Right lobe of liver (tissue), 6 donors: ENCODE results near the gene LARP6. TPM values are rescaled to one million over a fixed set of nuclear protein-coding genes. Genes with fewer than 3 reads are reported as not detected.

Experiments used
- ATAC-seq, 4 donors: fragments of 200-7000 bp; cut with Tn5 transposase; one replicate each; pipeline ENCODE4 v1.9.1; 2020; ENCODE audit warnings: mild to moderate bottlenecking in 4 of 4, moderate library complexity in 4 of 4
- DNase-seq, 3 donors: peaks; one replicate each; pipeline ENCODE4 v3.0.0-alpha.2; 2020
- H3K27ac ChIP-seq, 3 donors: fragments of 200-600 bp; one replicate each; pipeline ENCODE4 v1.8.0; 2022
- H3K27me3 ChIP-seq, 2 donors: fragments of 200-600 bp; one replicate each; pipeline ENCODE4 v1.8.0; 2022
- H3K36me3 ChIP-seq, 4 donors: fragments of 200-600 bp; sonication (generic) in 1 of 4; one replicate each; pipeline versions ENCODE4 v1.5.1 to v1.8.0; 2017 to 2022; ENCODE audit warnings: control low read depth in 1 of 4
- H3K4me1 ChIP-seq, 4 donors: fragments of 200-600 bp; sonication (generic) in 1 of 4; one replicate each; pipeline versions ENCODE4 v1.5.1 to v1.8.0; 2017 to 2022; ENCODE audit warnings: control low read depth in 1 of 4
- H3K4me3 ChIP-seq, 3 donors: fragments of 200-600 bp; one replicate each; pipeline ENCODE4 v1.8.0; 2022
- H3K9me3 ChIP-seq, 4 donors: fragments of 200-600 bp; sonication (generic) in 1 of 4; one replicate each; pipeline versions ENCODE4 v1.5.1 to v1.8.0; 2017 to 2022; ENCODE audit warnings: control low read depth in 1 of 4
- POLR2A ChIP-seq: fragments of 450-650 bp; IDR thresholded peaks from one replicate; pipeline ENCODE4 v1.6.1; 2017; ENCODE audit warnings: antibody characterized with exemption, mild to moderate bottlenecking
- WGBS: methylation state at CpG from one replicate; pipeline ENCODE4 v1.1.6; 2018; ENCODE audit warnings: low coverage, low lambda C conversion rate; ENCODE audit not compliant: insufficient coverage; ENCODE audit errors: missing lambda C conversion rate; 5-methylcytosine and 5-hydroxymethylcytosine counted together
- intact Hi-C, 2 donors: fragments of 100-400 bp; cut with DNase I; formaldehyde crosslinking; loops; one replicate each; pipeline versions ENCODE4 v1.11.2 to v1.14.1; 2022
- long read RNA-seq: library from polyadenylated mRNA; unstranded; transcript quantifications from one replicate; pipeline ENCODE4 v2.0.0, GENCODE V29; 2019
- total RNA-seq, 6 experiments: library from RNA; depleted of rRNA in 2 of 6; stranded (reverse); fragments of >200 nt in 2 of 6; fragmentation: NEBNext Ultra II Directional in 3 of 6; extraction: Animal tissue kit (Norgen Biotek cat#: 25700) in 3 of 6; gene quantifications; one replicate each; pipeline versions ENCODE4 v1.1.0 to v1.2.4, GENCODE V29; 2016 to 2023
- TF ChIP-seq, protein P1 (sequence below), 4 donors: fragments of 200-600 bp in 3 of 4; fragments of 450-650 bp in 1 of 4; IDR thresholded peaks; one replicate each; pipeline versions ENCODE4 v1.5.1 to v1.8.0; 2016 to 2022; ENCODE audit warnings: antibody characterized with exemption in 4 of 4, mild to moderate bottlenecking in 2 of 4
- donor health status: DM: no; HTN: yes; CAD: no.
- donor health status: DM: no; HTN: no; CAD: no.
- donor health status: DM: no; HTN: no; CAD: no.
- donor health status: DM: no; HTN: yes; CAD: no.
- donor health status: DM: no; HTN: yes; CAD: no.

The LARP6 gene
- total RNA-seq = 10 to 100 TPM in 1 of 6 experiments, 1 to 10 TPM in 5; 1.3 to 13.7 (median 4.1) TPM
- long read RNA-seq = 0 reads

DNA sequence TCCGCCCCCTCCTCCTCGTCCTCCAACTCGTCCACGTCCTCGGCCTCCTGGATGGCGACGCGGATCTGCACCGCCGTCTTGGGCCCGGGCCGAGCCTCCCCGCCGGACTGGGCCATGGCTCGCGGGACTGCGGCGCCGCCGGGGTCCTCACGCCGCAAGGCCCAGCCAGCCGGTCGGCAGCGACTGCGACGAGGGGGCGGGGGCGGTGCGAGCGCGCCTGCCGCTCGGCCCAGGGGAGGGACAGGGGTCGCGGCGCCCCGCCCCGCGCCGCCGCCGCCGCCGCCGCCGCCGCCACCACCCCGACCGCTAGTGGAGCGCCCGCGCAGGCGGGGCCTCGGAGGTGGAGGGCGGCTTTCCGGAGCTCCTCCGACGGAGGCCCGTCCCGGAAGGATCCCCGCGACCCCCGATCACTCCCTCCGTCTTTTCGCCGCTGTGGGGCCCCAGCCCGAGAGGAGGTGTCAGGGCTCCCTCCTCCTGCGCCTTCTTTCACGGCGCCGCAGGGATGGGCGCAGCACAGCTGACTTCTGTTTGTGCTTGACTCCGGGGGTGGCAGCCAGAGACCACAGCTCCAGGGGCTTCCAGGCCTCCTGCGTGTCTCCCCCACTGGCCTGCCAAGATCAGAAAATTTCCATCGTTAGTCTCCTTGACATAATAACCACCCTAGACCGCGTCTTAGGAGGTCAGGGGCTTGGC is at the start of gene LARP6:
Gene LARP6 (minus strand): TSS at position 185 of the 693 bp plus-strand sequence. CDS start 69 bp downstream, at position 116.
- Histone ChIP-seq H3K36me3 (no peaks in the 10 kb centered on the region), H3K9me3 (no peaks in the 10 kb centered on the region), H3K4me1 (peaks cover 0 to 3% (median 0%) of the 10 kb centered on the region in 4 donors), H3K27ac (peak within 1 kb of the TSS in 2 of 3 donors; percentile 29 to 39), H3K4me3 (peak within 1 kb of the TSS; percentile 46 to 67 (median 53)), H3K27me3 (no peaks in the 10 kb centered on the region)
- DNase-seq = peak in 2 of 3 donors; percentile 57 to 59
- TF ChIP-seq, protein P1, sequence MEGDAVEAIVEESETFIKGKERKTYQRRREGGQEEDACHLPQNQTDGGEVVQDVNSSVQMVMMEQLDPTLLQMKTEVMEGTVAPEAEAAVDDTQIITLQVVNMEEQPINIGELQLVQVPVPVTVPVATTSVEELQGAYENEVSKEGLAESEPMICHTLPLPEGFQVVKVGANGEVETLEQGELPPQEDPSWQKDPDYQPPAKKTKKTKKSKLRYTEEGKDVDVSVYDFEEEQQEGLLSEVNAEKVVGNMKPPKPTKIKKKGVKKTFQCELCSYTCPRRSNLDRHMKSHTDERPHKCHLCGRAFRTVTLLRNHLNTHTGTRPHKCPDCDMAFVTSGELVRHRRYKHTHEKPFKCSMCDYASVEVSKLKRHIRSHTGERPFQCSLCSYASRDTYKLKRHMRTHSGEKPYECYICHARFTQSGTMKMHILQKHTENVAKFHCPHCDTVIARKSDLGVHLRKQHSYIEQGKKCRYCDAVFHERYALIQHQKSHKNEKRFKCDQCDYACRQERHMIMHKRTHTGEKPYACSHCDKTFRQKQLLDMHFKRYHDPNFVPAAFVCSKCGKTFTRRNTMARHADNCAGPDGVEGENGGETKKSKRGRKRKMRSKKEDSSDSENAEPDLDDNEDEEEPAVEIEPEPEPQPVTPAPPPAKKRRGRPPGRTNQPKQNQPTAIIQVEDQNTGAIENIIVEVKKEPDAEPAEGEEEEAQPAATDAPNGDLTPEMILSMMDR (IDR thresholded peaks at IDR 0.05) = no peak
- peak; percentile 64 for TF ChIP-seq POLR2A
- ATAC-seq = peak; percentile 65 to 79 (median 74)
- WGBS = 1% methylated on average over 25 of the region's 78 CpGs
- intact Hi-C loops = no loop called here

GRCh38 chr15:70902107-70902506 is 48.1 kb upstream of the LARP6 start:
- Histone ChIP-seq H3K9me3 (no peaks in the 10 kb centered on the region), H3K27ac (no peak overlapping the region), H3K36me3 (no peaks in the 10 kb centered on the region), H3K4me1 (no peaks in the 10 kb centered on the region), H3K4me3 (no peak overlapping the region), H3K27me3 (no peaks in the 10 kb centered on the region)
- WGBS = 88% methylated on average over 1 of the region's 1 CpG
- TF ChIP-seq POLR2A = no peak
- TF ChIP-seq, protein P1 (IDR thresholded peaks at IDR 0.05) = no peak
- intact Hi-C loops = no loop called here
- DNase-seq (no peak), ATAC-seq (no peak)

DNA sequence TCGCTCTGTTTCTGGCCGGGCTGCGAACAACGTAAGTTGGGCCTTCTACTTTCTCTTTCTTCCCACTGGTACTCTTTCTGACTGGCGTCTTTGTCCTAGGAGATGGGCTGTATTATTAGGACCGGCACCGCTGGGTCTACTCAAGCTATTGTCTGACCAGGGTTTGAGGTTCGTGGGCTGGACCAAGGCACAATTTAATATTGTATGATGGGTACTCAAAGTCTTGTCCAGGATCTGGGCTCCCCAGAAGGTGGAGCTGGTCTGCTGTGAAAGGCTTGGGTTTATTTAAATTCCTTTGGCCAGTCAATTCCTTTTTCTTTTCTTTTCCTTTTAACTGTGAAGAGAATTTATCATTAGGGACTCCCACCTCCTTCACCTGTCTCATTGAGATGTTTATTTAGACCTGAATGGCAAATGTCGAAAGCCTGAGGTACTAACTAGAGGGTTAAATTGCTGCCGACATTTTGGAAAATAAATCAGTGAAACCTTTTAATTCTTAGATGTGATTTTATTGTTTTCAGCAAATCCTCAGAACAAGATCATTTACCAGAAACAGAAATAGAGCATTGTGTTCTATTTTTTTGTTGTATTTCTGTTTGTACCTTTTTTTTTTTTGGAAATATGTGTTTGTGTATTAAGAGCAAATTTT is 39.1 kb upstream of the LARP6 start:
- DNase-seq (no peak), ATAC-seq (peak in 3 of 4 donors; percentile 4 to 16 (median 7))
- Histone ChIP-seq H3K9me3 (no peaks in the 10 kb centered on the region), H3K27me3 (no peaks in the 10 kb centered on the region), H3K27ac (peak overlapping the region in 2 of 3 donors; percentile 24 to 56), H3K4me3 (peak overlapping the region; percentile 76 to 85 (median 82)), H3K36me3 (no peaks in the 10 kb centered on the region), H3K4me1 (peaks cover 0 to 4% (median under 1%) of the 10 kb centered on the region in 4 donors)
- TF ChIP-seq, protein P1 (IDR thresholded peaks at IDR 0.05) = peak in 3 of 4 donors; percentile 21 to 30 (median 28)
- TF ChIP-seq POLR2A = no peak
- intact Hi-C loops = no loop called here
- WGBS = 7% methylated on average over 8 of the region's 10 CpGs

DNA sequence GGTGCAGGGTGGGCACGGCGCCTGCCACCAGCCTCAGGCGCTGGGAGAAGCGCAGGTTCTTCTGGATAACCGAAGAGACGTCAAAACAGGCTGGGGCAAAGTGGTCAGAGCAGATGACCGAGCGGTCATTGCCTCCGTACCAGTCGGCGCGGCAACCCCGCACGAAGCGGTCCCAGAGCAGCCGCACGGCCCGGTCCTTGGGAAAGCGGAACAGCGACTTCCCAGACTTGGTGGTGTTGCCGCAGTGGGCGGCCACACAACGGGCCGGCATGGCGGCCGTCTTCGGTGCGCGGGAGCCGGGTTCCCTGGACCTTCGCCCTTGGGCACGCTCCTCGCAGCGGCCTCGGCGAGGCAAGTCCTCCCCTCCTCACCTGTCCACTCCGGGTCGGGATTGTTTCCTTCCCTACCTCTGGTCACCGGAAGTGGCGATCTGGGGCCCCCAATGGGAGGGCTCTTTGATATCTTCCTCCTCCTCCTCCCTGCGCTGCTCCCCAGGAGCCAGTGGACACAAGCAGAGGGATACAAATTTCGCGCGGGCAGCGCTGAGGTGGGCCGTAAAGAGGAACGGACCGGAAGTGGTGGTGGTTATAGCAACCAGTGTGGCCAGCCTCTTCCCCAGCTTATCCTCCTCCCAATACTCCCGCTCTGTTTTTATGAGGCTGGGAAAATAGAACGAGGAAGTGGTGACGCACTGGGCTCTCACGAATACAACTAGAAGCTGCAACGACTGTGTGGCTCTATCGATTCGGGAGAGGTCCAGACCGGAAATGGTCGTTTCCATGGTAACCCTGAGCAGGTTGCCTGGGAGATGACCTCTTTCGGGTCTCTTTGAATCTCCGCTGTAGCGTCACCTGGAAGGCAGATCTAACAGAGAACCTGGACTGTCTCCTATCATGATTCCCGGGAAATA is 38.3 kb upstream of the LARP6 start, which contains the start of the genes LRRC49 and THAP10:
Gene LRRC49 (plus strand): TSS at position 825 of the 910 bp plus-strand sequence. CDS start 69 bp downstream, at position 894.
Gene THAP10 (minus strand): TSS at position 432 of the 910 bp plus-strand sequence. CDS start 161 bp downstream, at position 271.
- 1% methylated on average over 13 of the region's 61 CpGs for WGBS
- Histone ChIP-seq H3K36me3 (no peaks in the 10 kb centered on the region), H3K27me3 (no peaks in the 10 kb centered on the region), H3K9me3 (no peaks in the 10 kb centered on the region), H3K4me1 (peaks cover 0 to 4% (median under 1%) of the 10 kb centered on the region in 4 donors), H3K27ac (peak within 1 kb of the TSS in 2 of 3 donors; percentile 24 to 56), H3K4me3 (peak within 1 kb of the TSS; percentile 76 to 85 (median 82))
- ATAC-seq = peak; percentile 96 to 98 (median 97)
- peak; percentile 84 to 92 (median 90) for DNase-seq
- intact Hi-C loops = no loop called here
- TF ChIP-seq, protein P1 (IDR thresholded peaks at IDR 0.05) = no peak
- TF ChIP-seq POLR2A = no peak
